GM21723 (cell line): Measurements from ENCODE around the gene TUBA3C.
"Not testable (repeated sequence)": the region's sequence is repeated elsewhere in the genome, so short reads cannot be mapped to it uniquely, and the experiment has no call there.

Source experiments
- ATAC-seq: cut with Tn5 transposase; IDR thresholded peaks from one replicate; pipeline ENCODE4 v1.9.1; 2021; ENCODE audit warnings: mild to moderate bottlenecking, moderate library complexity; ENCODE audit not compliant: unreplicated experiment

The TUBA3C gene

DNA sequence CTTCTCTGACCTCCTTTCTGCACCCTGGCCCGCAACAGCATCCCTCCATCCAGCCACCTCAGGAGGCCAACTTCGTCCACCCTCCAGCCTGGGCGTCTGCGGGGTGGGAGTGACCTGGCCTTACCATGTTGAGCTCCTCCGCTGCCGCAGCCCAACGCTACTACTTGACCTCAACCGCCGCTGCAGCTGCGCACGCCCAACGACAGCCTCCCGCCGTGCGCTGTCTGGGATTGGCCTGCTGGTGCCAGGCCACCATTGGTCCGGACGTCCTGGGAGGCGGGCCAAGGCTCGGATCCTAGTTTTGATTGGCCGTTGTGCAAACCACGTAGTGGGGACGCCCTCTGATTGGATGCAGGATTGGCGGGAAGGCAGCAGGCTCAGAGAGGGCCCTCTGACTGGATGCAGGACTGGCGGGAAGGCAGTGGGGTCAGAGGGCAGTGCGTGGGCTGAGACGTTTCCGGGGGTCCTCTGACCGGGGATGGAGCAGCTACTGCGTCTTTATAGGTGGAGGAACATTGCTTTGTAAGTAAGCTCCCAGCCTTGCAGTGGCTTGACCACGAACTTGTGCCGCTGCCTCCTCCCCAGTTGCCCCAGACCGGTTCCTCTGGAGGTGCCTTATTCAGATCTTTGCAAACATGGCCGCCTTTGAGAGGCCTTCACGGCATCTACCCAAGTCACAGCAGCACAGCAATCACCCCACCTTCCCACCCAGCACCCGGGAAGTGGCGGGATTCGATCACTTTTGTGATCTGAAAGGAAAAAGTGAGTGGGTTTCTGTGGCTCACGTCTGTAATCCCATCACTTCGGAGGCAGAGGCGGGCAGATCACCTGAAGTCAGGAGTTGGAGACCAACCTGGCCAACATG is at the start of gene TUBA3C:
TUBA3C (minus strand) TSS at position 204 of the 865 bp plus-strand sequence; CDS start at position 127, 77 bp downstream.
- no peak for ATAC-seq

DNA sequence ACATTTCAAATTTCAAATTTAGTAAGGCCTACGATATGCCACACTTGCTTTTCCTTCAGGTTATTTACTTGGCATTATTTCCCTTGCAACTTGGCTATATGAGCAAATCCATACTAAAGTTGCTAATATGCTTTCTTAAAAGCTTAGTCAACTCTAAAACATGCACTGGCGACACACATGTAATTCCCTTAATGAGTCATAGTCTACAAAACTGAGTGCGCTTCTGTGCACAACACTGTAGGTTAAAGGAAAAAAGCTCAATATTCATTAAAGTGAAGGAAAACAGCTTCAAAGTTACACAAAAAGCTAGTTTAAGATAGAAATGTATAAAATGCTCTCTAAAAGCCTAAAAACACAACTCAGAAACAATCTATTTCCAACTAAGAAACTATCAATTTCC is 25.8 kb upstream of the TUBA3C start:
- ATAC-seq: not testable (repeated sequence)

DNA sequence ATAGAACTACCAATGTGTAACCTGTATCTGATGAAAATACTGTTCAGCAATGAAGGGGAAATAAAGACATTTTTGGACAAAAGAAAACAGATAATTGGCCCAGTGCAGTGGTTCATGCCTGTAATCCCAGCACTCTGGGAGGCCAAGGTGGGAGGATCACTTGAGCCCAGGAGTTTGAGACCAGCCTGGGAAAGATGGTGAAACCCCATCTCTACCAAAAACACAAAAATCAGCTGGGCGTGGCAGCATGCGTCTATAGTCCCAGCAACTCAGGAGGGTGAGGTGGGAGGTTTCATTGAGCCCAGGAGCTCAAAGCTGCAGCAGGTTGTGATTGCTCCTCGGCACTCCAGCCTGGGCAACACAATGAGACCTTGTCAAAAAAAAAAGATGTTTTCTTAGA is 11.0 kb upstream of the TUBA3C start:
- not testable (repeated sequence) for ATAC-seq

DNA sequence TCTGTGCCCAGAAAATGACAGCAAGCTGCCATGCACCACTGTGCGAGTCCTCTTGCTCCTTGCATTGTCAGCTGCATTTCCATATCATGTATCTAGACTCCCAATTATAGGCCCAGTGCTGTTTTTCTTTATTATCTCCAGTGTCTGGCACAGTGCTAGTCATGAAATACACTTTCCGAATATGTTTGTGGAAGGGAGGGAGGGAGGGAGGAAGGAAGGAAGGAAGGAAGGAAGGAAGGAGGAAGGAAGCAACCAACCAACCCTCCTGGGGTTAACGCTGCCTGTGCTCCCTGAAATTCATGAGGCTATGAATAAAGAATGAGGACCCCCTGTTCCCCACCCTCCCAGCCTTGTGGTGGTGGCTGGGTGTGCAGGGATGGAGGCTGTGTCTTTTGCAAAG is 8.3 kb upstream of the TUBA3C start:
- ATAC-seq: not testable (repeated sequence)

DNA sequence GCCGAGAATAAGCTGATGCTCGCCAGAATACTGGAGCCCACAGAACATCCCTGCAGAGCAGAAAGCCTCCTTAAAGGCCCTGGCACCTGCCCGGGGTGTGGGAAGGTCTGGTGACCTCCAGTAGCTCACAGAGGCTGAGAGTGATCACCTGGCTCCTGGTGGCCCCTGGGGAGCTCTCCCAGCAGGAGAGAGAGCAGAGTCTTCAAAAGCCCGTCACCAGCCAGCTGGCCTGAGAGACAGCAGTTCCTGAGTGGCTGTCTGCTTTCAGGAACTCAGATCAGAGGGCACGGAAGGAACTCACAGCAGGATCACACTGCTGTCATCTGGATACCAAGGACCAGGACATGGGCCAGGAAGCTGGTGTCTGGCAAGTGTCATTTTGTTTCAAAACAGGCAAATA is 7.7 kb upstream of the TUBA3C start:
- ATAC-seq: not testable (repeated sequence)

DNA sequence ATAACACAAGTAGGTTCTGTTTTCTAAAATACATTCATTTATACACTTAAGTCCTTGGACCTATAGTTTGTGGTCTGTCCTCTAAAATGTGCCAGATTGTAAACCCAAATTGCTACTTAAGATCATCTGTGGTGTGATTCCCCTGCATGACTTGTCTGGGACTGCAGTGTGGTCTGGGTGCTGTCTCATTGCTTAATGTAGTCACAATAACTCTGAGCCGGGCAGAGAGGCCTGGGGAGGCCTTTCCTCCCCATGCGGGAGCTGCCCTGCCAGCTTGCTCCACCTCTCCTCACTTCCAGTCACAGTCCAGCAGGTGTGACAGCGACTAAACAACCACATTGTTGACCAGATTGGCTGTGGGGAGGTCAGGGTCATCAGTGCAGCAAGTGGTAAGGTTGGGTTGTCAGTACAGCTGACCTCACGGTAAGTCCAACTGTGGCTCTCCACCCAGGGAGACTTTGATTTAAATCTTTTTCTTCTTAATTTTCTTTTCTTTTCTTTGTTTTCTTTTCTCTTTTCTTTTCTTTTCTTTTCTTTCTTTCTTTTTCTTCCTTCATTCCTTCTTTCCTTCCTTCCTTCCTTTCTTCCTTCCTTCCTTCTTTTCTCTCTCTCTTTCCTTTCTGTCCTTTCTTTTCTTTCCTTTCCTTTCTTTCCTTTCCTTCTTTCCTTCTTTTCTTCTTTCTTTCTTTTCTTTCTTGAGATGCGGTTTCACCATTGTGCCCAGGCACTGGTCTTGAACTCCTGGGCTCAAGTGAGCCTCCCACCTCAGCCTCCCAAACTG is 4.4 kb upstream of the TUBA3C start:
- no peak for ATAC-seq

DNA sequence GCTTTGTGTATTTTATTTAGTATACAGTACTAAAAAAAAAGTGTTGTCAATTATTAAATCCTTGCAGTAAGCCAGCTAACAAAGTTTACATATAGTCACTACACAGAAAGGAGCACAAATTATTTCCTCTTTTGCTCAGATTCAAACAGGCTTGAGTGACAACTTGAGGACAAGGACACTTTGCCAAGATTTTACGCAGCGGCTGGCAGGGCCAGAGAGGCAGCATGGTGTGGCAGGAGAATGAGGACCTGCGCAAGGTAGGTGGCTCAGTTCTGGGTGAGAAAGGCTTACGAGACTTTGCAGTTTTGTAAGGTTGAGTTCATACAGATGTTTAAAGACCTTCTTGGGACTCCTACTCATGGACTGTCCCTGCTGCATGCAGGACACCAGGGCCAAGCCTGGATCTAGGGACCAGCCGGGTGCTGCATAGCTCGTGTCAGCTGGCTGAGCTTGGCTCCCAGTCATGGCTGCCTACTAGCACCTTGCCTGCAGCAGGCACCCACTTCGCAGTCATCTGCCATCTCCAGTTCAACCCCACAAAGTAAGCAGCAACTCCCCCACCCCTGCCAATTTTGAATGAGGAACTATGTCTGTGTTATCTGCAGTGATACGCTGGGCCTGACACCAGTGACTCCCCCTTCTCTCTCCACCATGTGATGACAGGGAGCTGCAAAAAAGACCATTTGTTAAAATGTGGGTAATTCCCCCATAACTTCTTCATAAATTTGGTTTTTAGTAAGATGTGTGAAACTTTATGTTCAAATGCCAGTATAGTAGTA is 3.7 kb upstream of the TUBA3C start:
- ATAC-seq: no peak

DNA sequence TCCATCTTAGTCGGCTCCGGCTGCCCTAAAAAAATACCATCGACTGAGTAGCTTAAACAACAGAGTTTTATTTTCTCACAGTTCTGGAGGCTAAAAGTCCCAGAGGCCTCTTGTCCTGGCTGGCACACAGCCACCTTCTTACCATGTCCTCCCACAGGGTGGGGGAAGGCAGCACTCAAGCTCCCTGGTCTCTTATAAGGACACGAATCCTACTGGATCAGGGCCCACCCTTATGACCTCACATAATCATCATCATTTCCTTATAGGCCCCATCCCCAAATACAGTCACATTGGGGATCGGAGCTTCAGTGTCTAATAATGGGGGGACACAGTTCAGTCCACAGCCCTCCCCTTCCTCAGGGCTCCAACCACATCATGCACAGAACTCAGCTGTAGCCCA is 2.6 kb upstream of the TUBA3C start:
- ATAC-seq: no peak

DNA sequence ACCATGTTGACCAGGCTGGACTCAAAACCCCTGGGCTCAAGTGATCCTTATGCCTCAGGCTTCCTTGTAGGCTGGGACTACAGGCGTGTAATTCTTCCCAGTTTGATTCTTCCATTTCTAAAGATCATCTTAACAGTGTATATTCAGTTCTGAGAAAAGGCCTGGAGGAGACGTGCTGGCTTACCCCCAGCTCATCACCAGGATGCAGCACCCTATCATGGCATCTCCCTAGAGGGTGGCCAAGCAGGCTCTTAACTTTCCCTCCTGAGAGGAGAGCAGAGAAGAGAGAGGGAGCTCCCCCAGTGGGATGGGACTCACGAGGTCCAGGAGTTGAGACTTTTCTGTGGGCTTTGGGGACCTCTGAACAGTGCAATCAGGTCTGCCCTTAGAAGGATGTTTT is 2.1 kb upstream of the TUBA3C start:
- no peak for ATAC-seq

DNA sequence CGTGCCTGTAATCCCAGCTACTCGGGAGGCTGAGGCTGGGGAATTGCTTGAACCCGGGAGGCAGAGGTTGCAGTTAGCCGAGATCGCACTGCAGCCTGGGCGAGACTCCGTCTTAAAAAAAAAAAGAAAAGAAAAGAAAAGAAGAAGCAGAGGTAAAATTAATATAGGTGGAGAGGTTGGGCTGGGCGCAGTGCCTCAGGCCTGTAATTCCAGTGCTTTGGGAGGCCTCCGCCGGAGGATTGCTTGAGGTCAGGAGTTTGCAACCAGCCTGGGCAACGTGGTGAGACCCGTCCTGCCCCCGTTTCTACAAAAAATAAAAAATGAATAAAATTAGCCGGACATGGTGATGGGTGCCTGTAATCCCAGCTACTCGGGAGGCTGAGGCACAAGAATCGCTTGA is 912 bp upstream of the TUBA3C start:
- ATAC-seq: no peak

DNA sequence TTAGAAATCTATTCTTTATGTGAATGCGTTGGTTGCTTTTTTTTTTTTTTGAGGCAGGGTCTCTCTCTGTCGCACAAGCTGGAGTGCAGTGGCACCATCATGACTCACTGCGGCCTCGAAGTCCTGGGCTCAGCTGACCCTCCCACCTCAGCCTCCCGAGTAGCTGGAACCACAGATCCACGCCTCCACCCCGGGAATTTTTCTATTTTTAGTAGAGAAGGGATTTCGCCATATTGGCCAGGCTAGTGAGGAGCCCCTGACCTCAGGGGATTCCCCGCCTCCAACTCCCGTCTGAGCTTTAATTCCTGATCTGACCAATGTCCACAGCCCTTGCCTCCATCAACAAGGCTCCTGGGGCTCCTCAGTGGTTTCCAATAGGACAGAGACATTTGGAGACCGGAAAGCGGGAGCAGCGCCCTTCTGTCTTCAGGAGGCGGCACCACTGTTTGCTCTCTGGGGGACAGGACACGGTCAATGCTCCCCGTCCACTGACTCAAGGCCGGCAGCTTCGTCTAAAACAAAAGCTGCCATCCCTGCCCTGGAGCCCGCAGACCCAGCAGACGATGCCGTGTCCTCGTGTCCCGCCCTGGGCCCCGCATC is 503 bp downstream of the TUBA3C start:
- no peak for ATAC-seq

DNA sequence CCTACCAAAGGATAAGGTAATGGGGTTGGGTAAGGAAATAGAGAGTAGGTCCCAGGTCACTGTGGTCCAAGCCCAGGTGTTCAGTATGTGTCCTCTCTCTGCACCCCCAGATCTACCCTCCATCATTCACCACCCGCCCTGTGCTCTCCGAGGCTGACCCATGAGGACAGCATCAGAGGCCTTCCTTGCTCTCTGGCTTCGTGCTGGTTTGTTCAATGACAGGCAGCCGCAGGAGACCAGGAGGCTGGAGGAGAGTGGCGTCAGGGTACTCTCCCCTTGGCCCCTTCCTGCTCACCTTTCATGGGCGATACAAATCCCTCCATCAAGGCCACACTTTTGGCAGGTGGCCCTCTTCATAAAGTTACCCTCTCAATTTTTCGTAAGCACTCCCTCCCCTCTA is 1.7 kb downstream of the TUBA3C start:
- no peak for ATAC-seq

DNA sequence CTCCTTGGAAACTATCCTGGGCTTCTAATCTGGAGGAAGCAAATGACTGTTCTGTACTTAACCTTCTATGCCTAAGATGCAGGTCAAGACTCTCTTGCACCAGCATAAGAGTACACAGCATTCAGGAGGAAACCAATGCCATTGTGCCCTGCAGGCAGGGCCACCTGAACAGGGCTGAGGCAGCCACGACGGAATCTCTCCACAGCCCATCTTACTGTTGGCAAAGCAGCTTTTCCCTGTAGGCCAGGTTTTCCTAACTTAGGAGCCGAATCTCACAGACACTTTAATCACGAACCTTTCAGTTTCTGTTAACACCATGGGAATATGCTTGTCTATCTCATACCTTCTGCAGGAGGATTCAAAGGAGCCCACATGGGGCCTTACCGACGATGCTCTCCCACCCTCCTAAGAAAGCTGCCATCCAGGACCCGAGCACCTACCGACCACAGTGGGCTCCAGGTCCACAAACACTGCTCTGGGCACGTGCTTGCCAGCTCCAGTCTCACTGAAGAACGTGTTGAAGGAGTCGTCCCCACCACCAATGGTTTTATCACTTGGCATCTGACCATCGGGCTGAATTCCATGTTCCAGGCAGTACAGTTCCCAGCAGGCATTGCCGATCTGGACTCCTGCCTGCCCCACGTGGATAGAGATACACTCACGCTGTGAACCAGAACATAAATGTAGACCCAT is 2.6 kb downstream of the TUBA3C start:
- ATAC-seq: no peak

DNA sequence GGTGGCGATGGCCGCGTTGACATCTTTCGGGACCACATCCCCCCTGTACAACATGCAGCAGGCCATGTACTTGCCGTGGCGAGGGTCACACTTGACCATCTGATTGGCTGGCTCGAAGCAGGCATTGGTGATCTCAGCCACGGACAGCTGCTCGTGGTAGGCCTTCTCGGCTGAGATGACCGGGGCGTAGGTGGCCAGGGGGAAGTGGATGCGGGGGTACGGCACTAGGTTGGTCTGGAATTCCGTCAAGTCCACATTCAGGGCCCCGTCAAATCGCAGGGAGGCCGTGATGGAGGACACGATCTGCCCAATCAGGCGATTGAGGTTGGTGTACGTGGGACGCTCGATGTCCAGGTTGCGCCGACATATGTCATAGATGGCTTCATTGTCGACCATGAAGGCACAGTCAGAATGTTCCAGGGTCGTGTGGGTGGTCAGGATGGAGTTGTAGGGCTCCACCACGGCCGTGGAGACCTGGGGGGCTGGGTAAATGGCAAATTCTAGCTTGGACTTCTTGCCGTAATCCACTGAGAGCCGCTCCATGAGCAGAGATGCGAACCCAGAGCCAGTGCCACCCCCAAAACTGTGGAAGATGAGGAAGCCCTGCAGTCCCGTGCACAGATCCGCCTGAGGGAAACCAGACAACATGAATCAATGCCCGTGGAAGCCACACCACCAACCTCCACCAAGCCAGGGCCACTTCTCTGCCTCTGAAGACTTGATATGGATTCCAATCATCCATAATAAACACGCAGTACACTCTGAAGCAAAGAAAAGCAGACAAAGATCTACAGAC is 4.4 kb downstream of the TUBA3C start:
- ATAC-seq: not testable (repeated sequence)

DNA sequence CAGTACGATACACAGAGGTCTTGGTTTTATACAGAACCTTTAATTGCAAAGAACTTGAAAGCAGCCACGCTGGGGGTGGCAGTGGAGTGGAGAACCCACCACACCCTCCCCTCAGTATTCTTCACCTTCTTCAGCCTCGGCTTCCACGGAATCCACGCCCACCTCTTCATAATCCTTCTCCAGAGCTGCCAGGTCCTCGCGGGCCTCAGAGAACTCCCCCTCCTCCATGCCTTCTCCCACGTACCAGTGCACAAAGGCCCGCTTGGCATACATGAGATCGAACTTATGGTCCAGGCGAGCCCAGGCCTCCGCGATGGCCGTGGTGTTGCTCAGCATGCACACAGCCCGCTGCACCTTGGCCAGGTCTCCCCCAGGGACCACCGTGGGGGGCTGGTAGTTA is 7.9 kb downstream of the TUBA3C start:
- no peak for ATAC-seq

DNA sequence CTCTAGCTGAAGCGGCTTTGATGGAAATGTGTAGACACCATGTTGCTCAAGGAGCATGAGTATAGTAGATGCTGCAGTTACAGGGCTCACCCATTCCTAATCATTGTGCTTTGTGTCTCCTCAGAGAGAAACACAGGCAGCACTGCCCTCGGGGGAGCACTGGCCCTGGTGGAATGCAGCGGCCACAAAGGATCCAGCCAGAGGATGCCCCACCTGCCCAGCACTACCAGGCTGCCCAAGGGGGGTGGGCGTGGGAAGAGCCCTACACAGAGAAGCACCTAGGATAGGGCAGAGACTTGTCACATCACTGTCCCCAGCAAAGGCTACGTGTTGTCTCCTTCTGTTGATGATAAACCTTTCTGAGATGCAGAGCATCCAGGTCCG is 9.0 kb downstream of the TUBA3C start:
- ATAC-seq: no peak

DNA sequence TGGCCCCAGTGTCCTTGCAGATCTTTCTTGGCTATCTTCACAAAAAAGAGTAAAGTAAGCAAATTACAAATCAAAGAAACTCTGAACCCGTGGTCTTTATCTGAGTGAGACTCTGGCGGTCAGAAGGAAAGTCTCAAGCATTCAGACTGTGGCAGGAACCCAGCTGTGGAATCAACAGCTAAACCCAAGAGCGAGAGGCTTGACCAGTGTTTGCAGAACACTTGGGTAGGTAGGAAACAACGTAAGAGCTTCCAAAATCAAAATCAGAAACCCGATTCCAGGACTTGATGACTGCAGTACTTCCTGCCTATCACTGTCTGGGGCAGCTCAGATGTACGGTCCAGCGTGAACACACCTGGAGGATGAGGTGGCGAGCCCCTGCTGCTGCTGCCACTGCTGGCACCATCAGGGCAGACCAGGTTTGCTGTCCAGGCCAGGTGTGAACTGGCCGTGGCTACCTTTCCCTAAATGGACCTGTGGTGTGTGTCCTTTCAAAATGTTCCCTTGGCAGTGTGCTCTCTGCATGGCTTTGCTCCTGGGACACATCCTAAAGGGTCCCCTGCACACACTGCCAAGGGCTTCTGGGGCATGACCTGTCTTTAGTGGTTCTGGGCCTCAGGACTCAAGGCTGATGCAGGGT is 9.5 kb downstream of the TUBA3C start:
- ATAC-seq: no peak

DNA sequence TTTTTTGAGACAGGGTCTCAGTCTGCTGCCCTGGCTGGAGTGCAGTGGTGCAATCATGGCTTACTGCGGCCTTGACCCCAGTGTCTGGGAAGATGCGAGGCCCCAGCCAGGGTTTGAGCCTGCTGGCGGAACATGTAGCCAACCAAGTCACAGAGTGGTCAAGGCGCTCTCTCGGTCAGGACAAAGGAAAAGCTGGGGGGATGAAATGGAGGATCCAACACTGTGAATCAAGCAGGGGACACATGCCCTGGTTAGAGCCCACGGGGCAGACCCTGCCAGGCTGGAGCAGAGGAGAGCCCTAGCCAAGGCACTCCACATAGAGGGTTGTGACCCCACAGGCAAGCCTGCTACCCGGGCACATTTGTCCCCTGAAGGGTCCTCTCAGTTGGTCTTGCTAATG is 10.1 kb downstream of the TUBA3C start:
- no peak for ATAC-seq

DNA sequence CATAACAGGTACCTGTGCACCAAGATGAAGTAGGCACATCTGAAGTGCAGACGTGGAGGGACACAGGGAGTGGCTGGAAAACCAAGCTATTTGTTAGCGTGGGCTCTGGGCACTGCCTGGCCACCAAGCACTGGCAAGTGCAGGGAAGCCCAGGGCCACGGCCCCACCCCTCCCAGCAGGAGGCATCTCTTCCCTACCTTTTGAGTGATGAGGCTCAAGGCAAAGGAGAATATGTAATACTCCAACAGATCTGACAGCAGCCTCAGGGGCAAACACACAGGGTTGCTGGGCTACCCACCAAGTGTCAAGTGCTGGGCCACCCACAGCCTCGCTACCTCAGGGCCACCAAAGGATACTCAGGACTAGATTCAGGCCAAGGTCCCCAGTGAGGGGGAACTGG is 11.6 kb downstream of the TUBA3C start:
- no peak for ATAC-seq
